Mesendoderm (in vitro differentiated cells): ENCODE data around the gene RHBDL3.
A peak's percentile ranks its signal among the peaks of the same experiment; 100 is the strongest.

ENCODE experiments used
- DNase-seq: peaks from one replicate; pipeline ENCODE4 v3.0.0; 2013
- H2AK5ac ChIP-seq: 2 replicates; pipeline ENCODE4 v1.6.1; 2013; ENCODE audit warnings: low read length, inconsistent platforms
- H2BK120ac ChIP-seq: 2 replicates; pipeline ENCODE4 v1.6.1; 2013; ENCODE audit warnings: low read depth, mild to moderate bottlenecking, low read length, moderate library complexity, mixed read lengths
- H2BK15ac ChIP-seq: replicated peaks from 2 replicates; pipeline ENCODE4 v1.6.1; 2013; ENCODE audit warnings: low read depth, mild to moderate bottlenecking, moderate library complexity
- H2BK5ac ChIP-seq: 2 replicates; pipeline ENCODE4 v1.6.1; 2013; ENCODE audit warnings: low read length, inconsistent platforms
- H3K18ac ChIP-seq: 2 replicates; pipeline ENCODE4 v1.6.1; 2013; ENCODE audit warnings: mild to moderate bottlenecking, low read length, mixed read lengths
- H3K23ac ChIP-seq: one replicate; pipeline ENCODE4 v1.6.1; 2013; ENCODE audit warnings: low read length
- H3K27ac ChIP-seq: 2 replicates; pipeline ENCODE4 v1.5.1; 2013; ENCODE audit warnings: low read depth, mild to moderate bottlenecking, inconsistent platforms, low read length, moderate library complexity
- H3K27me3 ChIP-seq: 2 replicates; pipeline ENCODE4 v1.6.1; 2013; ENCODE audit warnings: low read length, control low read depth, mild to moderate bottlenecking, inconsistent platforms; ENCODE audit not compliant: insufficient read depth, poor library complexity
- H3K36me3 ChIP-seq: 2 replicates; pipeline ENCODE4 v1.6.1; 2013; ENCODE audit warnings: low read length, inconsistent platforms; ENCODE audit not compliant: control insufficient read depth, insufficient read depth
- H3K4ac ChIP-seq: one replicate; pipeline ENCODE4 v1.6.1; 2013; ENCODE audit warnings: low read depth, mild to moderate bottlenecking, low read length, moderate library complexity
- H3K4me1 ChIP-seq: 2 replicates; pipeline ENCODE4 v1.6.1; 2013; ENCODE audit warnings: low read depth, low read length, inconsistent platforms; ENCODE audit not compliant: control insufficient read depth
- H3K4me2 ChIP-seq: 2 replicates; pipeline ENCODE4 v1.6.1; 2013; ENCODE audit warnings: low read length
- H3K4me3 ChIP-seq: 2 replicates; pipeline ENCODE4 v1.5.1; 2013; ENCODE audit warnings: mild to moderate bottlenecking, low read length
- H3K56ac ChIP-seq: one replicate; pipeline ENCODE4 v1.6.1; 2013; ENCODE audit warnings: low read length
- H3K79me1 ChIP-seq: 2 replicates; pipeline ENCODE4 v1.6.1; 2013; ENCODE audit warnings: low read length, inconsistent platforms
- H3K79me2 ChIP-seq: 2 replicates; pipeline ENCODE4 v1.6.1; 2013; ENCODE audit warnings: mild to moderate bottlenecking, low read length; ENCODE audit not compliant: control insufficient read depth, insufficient read depth
- H3K9ac ChIP-seq: 2 replicates; pipeline ENCODE4 v1.6.1; 2013; ENCODE audit warnings: low read length, inconsistent platforms
- H4K5ac ChIP-seq: one replicate; pipeline ENCODE4 v1.6.1; 2013; ENCODE audit warnings: low read length
- H4K8ac ChIP-seq: one replicate; pipeline ENCODE4 v1.6.1; 2013; ENCODE audit warnings: low read depth, mild to moderate bottlenecking, control low read depth, low read length, moderate library complexity
- WGBS: extraction: QIAGEN DNeasy Blood & Tissue Kit; methylation state at CpG from one replicate; pipeline ENCODE4 v1.1.7; 2013; ENCODE audit warnings: low lambda C conversion rate, missing lambda C conversion rate; ENCODE audit not compliant: insufficient coverage; ENCODE audit errors: extremely low coverage; 5-methylcytosine and 5-hydroxymethylcytosine counted together

RHBDL3 gene

DNA sequence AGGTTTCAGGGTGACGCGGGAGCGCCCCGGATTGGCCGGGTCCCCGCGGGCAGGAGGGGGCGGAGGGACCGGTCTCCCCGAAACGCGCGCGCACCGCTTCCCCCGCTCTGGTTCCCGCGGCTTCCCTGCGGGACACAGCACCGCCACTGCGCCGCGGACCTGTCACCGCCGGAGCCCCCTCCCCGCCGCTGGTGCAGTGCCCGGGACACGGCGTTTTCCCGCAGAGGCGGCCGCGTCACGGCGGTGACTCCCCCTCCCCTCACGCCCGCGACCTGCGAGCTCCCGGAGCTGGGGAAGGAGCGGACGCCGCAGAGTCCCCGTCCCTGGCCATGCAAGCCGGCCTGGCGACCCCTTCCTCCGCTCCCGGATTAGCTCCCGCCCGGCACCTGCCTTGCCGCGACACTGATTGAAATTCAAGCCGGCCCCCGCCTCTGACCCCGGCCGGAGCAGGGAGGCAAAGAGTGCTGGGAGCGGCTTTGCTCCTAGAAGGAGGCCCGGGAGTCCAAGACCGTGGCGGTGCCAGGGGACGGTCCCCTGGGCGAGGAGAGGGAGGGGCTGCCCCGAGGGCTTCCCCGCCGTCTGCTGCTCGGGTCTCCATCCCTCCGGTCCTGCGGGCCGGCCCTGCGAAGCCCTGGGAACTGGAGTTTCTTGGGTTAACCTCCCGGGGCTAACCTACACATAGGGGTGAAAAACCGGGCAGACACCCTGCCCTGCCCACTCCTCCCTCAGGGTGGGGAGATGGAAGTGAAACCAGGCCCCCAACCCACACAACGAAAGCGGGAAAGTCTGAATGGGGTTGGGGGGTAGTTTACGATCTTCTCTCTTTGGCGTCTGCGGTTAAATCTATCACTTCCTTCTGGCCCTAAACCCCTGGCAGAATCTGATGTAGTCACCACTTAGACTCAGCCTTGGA, 1.0 kb downstream of the RHBDL3 start:
- H3K79me2 ChIP-seq, result no peaks in the 10 kb centered on the region
- peaks cover 8% of the 10 kb centered on the region for H3K4me1 ChIP-seq
- no peak overlapping the region for H3K4ac ChIP-seq
- no peak overlapping the region for H4K5ac ChIP-seq
- H2BK120ac ChIP-seq, result no peak overlapping the region
- H3K56ac ChIP-seq, result peak overlapping the region; percentile 52
- H3K27ac ChIP-seq, result no peak overlapping the region
- peak overlapping the region; percentile 11 for H3K18ac ChIP-seq
- peak overlapping the region; percentile 55 for H3K9ac ChIP-seq
- H2AK5ac ChIP-seq, result no peak overlapping the region
- DNase-seq, result peak; percentile 65
- no peak overlapping the region for H4K8ac ChIP-seq
- H3K4me3 ChIP-seq, result peak overlapping the region; percentile 41
- H2BK5ac ChIP-seq, result no peak overlapping the region
- peak overlapping the region; percentile 91 for H3K4me2 ChIP-seq
- WGBS, result no CpG with 5 or more reads among the region's 78 CpGs
- H3K79me1 ChIP-seq, result no peaks in the 10 kb centered on the region
- H2BK15ac ChIP-seq, result no peak overlapping the region
- no peaks in the 10 kb centered on the region for H3K36me3 ChIP-seq
- H3K27me3 ChIP-seq, result peaks cover 2% of the 10 kb centered on the region
- peak overlapping the region; percentile 57 for H3K23ac ChIP-seq

- Histone ChIP-seq H3K23ac (no peak overlapping the region), H3K9ac (no peak overlapping the region), H4K5ac (no peak overlapping the region), H3K56ac (no peak overlapping the region), H3K79me2 (no peaks in the 10 kb centered on the region), H2BK5ac (no peak overlapping the region), H3K4ac (no peak overlapping the region), H3K36me3 (no peaks in the 10 kb centered on the region), H4K8ac (no peak overlapping the region), H3K4me2 (peak overlapping the region; percentile 43), H3K4me3 (no peak overlapping the region), H3K4me1 (peaks cover 8% of the 10 kb centered on the region), H2BK120ac (no peak overlapping the region), H2AK5ac (no peak overlapping the region), H2BK15ac (no peak overlapping the region), H3K79me1 (no peaks in the 10 kb centered on the region), H3K27ac (no peak overlapping the region), H3K27me3 (peaks cover 2% of the 10 kb centered on the region), H3K18ac (no peak overlapping the region)
- peak; percentile 62 for DNase-seq
- no CpG with 5 or more reads among the region's 10 CpGs for WGBS
Measured at GRCh38 chr17:32267690-32268205, 2.1 kb downstream of the RHBDL3 start.

GRCh38 chr17:32268734-32269288, 3.2 kb downstream of the RHBDL3 start:
- Histone ChIP-seq H3K79me2 (no peaks in the 10 kb centered on the region), H2BK15ac (no peak overlapping the region), H3K4me2 (no peak overlapping the region), H3K36me3 (no peaks in the 10 kb centered on the region), H3K9ac (no peak overlapping the region), H2AK5ac (no peak overlapping the region), H3K27ac (no peak overlapping the region), H3K4ac (no peak overlapping the region), H2BK120ac (no peak overlapping the region), H4K8ac (no peak overlapping the region), H4K5ac (no peak overlapping the region), H3K27me3 (peaks cover 2% of the 10 kb centered on the region), H2BK5ac (no peak overlapping the region), H3K18ac (no peak overlapping the region), H3K4me1 (peaks cover 8% of the 10 kb centered on the region), H3K4me3 (no peak overlapping the region), H3K23ac (no peak overlapping the region), H3K56ac (no peak overlapping the region), H3K79me1 (no peaks in the 10 kb centered on the region)
- WGBS, result no CpG with 5 or more reads among the region's 7 CpGs
- no peak for DNase-seq

- Histone ChIP-seq H2BK120ac (no peak overlapping the region), H3K27ac (no peak overlapping the region)
- WGBS, result no CpG with 5 or more reads among the region's 11 CpGs
Measured at GRCh38 chr17:32269377-32269776, 3.7 kb downstream of the RHBDL3 start.

DNA sequence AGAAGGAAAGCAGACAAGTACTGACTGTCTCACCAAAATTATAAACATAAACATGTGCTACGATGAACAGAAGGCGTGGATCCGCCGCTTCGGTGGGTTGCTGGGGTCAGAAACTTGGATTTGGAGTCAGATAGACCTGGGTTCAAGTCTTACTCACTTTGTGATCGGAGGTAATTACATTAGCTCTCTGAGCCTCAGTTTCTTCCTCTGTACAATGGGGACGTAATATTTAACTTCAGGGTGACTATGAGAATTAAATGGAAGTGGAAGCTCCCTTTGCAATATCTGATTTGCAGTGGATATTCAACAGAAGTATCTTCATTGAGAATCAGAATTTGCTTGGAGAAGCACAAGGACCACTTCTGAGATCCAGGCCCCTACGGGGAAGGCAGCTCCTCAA, 6.2 kb downstream of the RHBDL3 start:
- Histone ChIP-seq H2AK5ac (no peak overlapping the region), H2BK15ac (no peak overlapping the region), H3K9ac (no peak overlapping the region), H3K27me3 (peaks cover 2% of the 10 kb centered on the region), H3K23ac (no peak overlapping the region), H3K4me2 (no peak overlapping the region), H3K79me1 (no peaks in the 10 kb centered on the region), H3K4ac (no peak overlapping the region), H2BK120ac (no peak overlapping the region), H3K4me1 (peaks cover 1% of the 10 kb centered on the region), H3K27ac (no peak overlapping the region), H3K79me2 (no peaks in the 10 kb centered on the region), H3K18ac (no peak overlapping the region), H3K4me3 (no peak overlapping the region), H4K8ac (no peak overlapping the region), H3K56ac (no peak overlapping the region), H3K36me3 (no peaks in the 10 kb centered on the region), H2BK5ac (no peak overlapping the region), H4K5ac (no peak overlapping the region)
- no CpG with 5 or more reads among the region's 8 CpGs for WGBS
- DNase-seq, result no peak

More at GRCh38 chr17:32269377-32269776, 3.7 kb downstream of the RHBDL3 start:
- H3K4me1 ChIP-seq, result peaks cover 8% of the 10 kb centered on the region
- H3K4ac ChIP-seq, result no peak overlapping the region
- no peak overlapping the region for H4K8ac ChIP-seq
- H3K4me2 ChIP-seq, result no peak overlapping the region
- no peaks in the 10 kb centered on the region for H3K79me2 ChIP-seq
- H3K27me3 ChIP-seq, result peaks cover 2% of the 10 kb centered on the region
- DNase-seq, result no peak
- no peak overlapping the region for H3K18ac ChIP-seq
- H3K23ac ChIP-seq, result no peak overlapping the region
- no peak overlapping the region for H3K56ac ChIP-seq
- H3K79me1 ChIP-seq, result no peaks in the 10 kb centered on the region
- no peak overlapping the region for H2BK15ac ChIP-seq
- H2BK5ac ChIP-seq, result no peak overlapping the region
- no peak overlapping the region for H2AK5ac ChIP-seq
- H3K36me3 ChIP-seq, result no peaks in the 10 kb centered on the region
- H4K5ac ChIP-seq, result no peak overlapping the region
- H3K4me3 ChIP-seq, result no peak overlapping the region
- H3K9ac ChIP-seq, result no peak overlapping the region
